ENCODE results near the gene LBX1. TPM values are rescaled to one million over a fixed set of nuclear protein-coding genes. Genes with fewer than 3 reads are reported as not detected.

Gene LBX1
- total and polyA plus RNA-seq, 7 donors, result not detected

- peaks cover 0 to 13% (median 9%) of the 10 kb centered on the region in 3 donors for H3K27me3 ChIP-seq
- no peak overlapping the region for H3K27ac ChIP-seq
- H3K9me3 ChIP-seq, result no peaks in the 10 kb centered on the region
- intact Hi-C loops (cut with DNase I), result no loop called here
- no peaks in the 10 kb centered on the region for H3K36me3 ChIP-seq
- no peak for DNase-seq
- 74 to 82% methylated on average over 2 of the region's 2 CpGs for WGBS, 2 donors
- no peaks in the 10 kb centered on the region for H3K4me1 ChIP-seq
- no peak overlapping the region for H3K4me3 ChIP-seq
- TF ChIP-seq EP300 (IDR thresholded peaks at IDR 0.05) (no peak), CTCF (IDR thresholded peaks at IDR 0.05) (no peak), POLR2AphosphoS5 (IDR thresholded peaks at IDR 0.05) (no peak), POLR2A (IDR thresholded peaks at IDR 0.05) (no peak)
These were observed 46.3 kb downstream of the LBX1 start for GRCh38 chr10:101182936-101183335.

Other genes starting within 250 kb of the LBX1 start
- gene MRPL43, start 242.0 kb downstream of the LBX1 start, total RNA-seq, result 100 to 1,000 TPM in 1 of 4 donors, 10 to 100 TPM in 3; 81.3 to 119 (median 91.7) TPM
- gene MRPL43, start 242.0 kb downstream of the LBX1 start, polyA plus RNA-seq, result 100 to 1,000 TPM in 1 of 3 donors, 10 to 100 TPM in 2; 73.8 to 111 (median 78.7) TPM
- 1 to 10 TPM; 3.3 to 4.6 (median 4.1) TPM for gene TWNK, start 241.9 kb downstream of the LBX1 start, total RNA-seq
- 1 to 10 TPM; 2.4 to 9.0 (median 2.8) TPM for gene TWNK, start 241.9 kb downstream of the LBX1 start, polyA plus RNA-seq
- gene LZTS2, start 229.7 kb downstream of the LBX1 start, total RNA-seq, result 100 to 1,000 TPM in 3 of 4 donors, 10 to 100 TPM in 1; 82.3 to 169 (median 116) TPM
- 10 to 100 TPM; 10.9 to 36.7 (median 23.4) TPM for gene LZTS2, start 229.7 kb downstream of the LBX1 start, polyA plus RNA-seq
- 1 to 10 TPM in 3 of 4 donors, under 1 TPM in 1; 0.16 to 2.4 (median 1.3) TPM for gene PDZD7, start 198.3 kb downstream of the LBX1 start, total RNA-seq
- under 1 TPM in 2 of 3 donors, not detected in 1; 0.60 to 0.70 TPM for gene PDZD7, start 198.3 kb downstream of the LBX1 start, polyA plus RNA-seq
- 10 to 100 TPM; 17.5 to 57.1 (median 43.5) TPM for gene SFXN3, start 198.2 kb downstream of the LBX1 start, total RNA-seq
- 10 to 100 TPM in 2 of 3 donors, 1 to 10 TPM in 1; 9.5 to 16.9 (median 11.4) TPM for gene SFXN3, start 198.2 kb downstream of the LBX1 start, polyA plus RNA-seq
- 1 to 10 TPM in 3 of 4 donors, under 1 TPM in 1; 0.49 to 3.9 (median 3.0) TPM for gene KAZALD1, start 167.5 kb downstream of the LBX1 start, total RNA-seq
- 10 to 100 TPM; 15.6 to 40.2 (median 25.7) TPM for gene KAZALD1, start 167.5 kb downstream of the LBX1 start, polyA plus RNA-seq
- gene TLX1, start 98.2 kb downstream of the LBX1 start, total RNA-seq, result not detected
- under 1 TPM in 1 of 3 donors, not detected in 2; 0.07 TPM for gene TLX1, start 98.2 kb downstream of the LBX1 start, polyA plus RNA-seq
- 10 to 100 TPM in 2 of 4 donors, 1 to 10 TPM in 2; 9.4 to 32.6 (median 11.4) TPM for gene BTRC, start 124.7 kb upstream of the LBX1 start, total RNA-seq
- 1 to 10 TPM; 2.4 to 4.5 (median 4.2) TPM for gene BTRC, start 124.7 kb upstream of the LBX1 start, polyA plus RNA-seq

Data from sigmoid colon (tissue), 7 donors.